HG03469 (cell line): ENCODE measurements around the gene NAGK.
"Not testable (repeated sequence)": the region's sequence is repeated elsewhere in the genome, so short reads cannot be mapped to it uniquely, and the experiment has no call there.

Experiments
- ATAC-seq: cut with Tn5 transposase; IDR thresholded peaks from one replicate; pipeline ENCODE4 v1.9.1; 2021; ENCODE audit warnings: mild to moderate bottlenecking, moderate library complexity, moderate number of reproducible peaks; ENCODE audit not compliant: unreplicated experiment

NAGK gene

GRCh38 chr2:71067567-71068217 lies 756 bp upstream of the NAGK start:
- peak; percentile 0 for ATAC-seq

GRCh38 chr2:71069376-71069775 lies 928 bp downstream of the NAGK start:
- ATAC-seq = no peak

- no peak for ATAC-seq
Observed at GRCh38 chr2:71070294-71071093, 2.0 kb downstream of the NAGK start.

DNA sequence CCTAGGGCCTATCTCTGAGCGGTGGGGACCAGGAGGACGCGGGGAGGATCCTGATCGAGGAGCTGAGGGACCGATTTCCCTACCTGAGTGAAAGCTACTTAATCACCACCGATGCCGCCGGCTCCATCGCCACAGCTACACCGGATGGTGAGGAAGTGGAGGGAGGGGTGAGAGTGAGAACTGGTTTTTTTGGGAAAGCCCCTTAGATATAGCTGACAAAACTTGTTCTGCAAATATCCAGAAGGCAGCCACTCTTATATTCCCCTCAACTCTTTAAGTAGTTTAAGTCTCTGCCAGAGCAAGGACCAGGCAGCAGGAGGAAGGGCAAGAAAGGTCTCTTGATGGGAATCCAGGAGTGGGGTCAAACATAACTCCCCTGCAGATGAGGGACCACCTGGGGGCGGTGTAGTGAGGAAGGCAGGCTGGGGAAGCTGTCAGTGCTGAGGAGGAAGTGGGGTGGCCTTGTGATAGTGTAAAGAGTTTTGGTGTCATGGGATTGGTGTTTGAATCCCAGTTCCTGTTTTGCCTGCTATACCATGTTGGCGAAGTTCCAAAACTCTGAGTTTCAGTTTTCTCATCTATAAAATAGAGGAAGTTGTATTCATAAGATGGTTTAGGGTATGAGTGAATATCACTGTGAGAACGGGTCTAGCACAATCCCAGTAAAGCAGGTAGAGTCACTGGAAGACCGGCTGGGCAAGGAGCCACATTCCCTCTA lies 3.4 kb downstream of the NAGK start:
- peak; percentile 26 for ATAC-seq

DNA sequence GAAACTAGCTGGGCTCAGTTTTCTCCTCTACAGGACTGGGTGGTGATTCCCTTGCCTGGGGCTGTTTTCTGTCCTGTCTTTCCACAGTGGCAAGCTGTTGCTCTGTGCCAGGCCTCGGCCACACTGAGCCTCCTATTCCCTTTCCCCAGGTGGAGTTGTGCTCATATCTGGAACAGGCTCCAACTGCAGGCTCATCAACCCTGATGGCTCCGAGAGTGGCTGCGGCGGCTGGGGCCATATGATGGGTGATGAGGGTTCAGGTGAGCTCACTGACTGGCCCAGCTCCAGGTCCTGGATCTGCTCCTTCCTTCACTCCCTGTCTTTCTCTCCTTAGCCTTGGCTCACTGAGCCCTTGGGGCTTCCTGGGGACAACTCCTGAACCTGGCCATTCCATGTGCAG lies 4.0 kb downstream of the NAGK start:
- no peak for ATAC-seq

GRCh38 chr2:71073475-71073874 lies 5.0 kb downstream of the NAGK start:
- ATAC-seq = no peak

DNA sequence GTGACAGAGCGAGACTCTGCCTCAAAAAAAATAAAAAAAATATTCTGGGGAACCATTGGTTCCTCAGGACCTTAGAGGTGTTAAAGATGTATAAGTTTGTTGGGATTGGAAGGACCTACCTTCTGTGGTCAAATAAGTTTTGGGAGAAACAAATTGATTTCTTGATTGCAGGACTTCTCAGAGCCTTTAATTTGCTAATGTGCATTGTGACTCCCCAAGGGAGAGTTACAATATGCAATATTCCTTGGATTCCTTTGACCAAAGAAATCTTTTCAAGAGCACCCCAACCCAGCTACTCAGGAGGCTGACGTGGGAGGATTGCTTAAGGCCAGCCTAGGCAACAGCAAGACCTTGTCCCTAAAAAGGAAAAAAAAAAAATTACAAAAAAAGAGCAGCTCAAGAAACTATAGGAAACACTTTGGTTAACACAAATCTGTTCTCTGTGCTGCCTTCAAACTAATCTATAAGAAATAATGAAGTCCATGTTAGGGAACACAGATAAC lies 6.5 kb downstream of the NAGK start:
- ATAC-seq = no peak

DNA sequence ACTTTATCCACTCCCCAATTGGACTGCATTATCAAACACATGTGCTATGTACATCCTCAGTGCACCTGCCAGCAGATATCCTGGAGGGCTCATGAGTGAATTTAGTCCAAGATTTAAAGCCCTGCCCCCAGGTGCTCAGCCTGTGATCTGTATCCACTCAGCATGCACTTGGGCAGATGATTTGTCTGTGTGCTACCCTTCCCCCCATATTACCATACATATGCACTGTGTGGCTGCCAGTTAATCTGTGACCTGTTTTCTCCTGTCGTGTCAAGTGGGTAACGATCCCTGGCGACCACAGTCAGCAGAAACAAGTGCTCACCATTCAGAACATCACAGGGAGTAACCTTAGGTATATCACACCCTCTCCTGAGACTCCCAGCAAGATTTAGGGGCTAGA lies 10.2 kb downstream of the NAGK start:
- no peak for ATAC-seq

DNA sequence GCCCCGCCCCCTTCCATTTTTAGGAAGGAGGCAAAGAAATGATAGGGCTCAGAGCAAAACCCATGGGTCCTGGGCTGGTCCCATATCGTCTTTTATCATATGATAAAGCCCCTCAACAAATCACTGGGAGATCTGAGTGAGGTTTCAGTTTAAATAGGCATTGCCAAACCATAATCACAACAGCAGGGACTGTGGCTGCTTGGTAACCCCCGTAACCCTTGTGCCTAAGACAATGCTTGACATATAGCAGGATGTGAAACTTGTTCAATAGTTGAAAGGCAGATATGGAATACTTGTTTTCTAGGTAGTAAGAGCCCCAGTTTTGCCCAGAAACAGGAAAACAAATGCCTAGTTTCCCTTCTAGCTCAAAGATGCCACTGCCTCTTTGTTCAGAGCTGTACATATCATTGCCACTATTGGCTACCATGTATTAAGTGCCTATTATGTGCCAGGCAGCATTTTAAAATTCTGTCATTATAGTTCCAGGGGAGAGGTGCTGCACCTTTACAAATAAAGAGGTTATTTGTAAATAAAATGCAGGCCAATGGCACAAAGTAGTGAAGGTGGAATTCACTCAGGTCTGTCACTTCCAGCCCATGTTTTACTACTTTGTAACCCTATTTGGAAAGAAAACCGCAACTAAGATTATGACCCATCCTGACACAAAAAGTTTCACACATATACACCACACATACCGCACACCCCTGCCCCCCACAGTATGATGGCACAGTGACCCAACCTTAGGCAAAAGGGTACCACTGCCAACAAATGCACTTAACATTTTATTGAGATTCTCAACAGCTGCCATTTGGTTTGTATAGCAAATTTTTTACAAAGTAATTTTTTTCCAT lies 14.2 kb downstream of the NAGK start:
- ATAC-seq = no peak

DNA sequence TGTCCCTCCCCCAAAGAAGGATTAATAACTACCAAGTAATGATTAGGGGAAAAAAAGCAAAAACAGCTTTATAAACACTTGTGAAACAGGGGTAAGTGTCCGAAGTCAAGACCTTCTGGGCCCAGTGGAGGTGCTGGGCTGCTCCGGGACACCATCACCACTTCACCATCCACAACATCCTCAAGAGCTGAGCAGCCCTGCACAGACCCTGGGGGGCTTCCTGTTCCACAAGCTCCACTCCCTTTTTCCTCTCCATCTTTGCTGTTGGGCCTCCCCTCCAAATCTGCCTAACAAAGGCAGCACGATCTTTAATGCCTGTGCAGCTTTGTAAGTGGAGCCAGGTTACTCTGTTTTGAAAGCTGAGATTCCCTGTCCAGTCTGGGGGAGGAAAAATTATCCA lies 14.8 kb downstream of the NAGK start:
- ATAC-seq = not testable (repeated sequence)

DNA sequence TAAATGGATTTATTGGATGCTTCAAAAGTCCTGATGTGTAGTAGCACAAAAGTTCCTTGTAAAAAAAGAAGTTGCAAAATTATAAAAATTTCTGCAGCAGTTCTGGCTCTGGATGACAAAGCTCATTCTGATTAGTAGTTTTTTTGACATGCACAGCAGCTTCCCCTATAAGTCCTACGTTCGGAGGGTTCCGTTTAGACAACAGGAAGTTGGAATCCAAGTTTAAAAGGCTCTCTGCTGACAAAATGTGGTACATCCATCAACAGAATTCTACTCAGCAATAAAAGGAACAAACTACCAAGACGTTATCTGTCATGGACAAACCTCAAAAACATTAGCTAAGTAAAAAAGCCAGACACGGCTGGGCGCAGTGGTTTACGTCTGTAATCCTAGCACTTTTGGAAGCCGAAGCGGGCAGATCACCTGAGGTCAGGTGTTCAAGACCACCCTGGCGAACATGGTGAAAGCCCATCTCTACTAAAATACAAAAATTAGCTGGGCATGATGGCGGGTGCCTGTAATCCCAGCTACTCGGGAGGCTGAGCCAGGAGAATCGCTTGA lies 15.4 kb downstream of the NAGK start:
- not testable (repeated sequence) for ATAC-seq

GRCh38 chr2:71085325-71086003 lies 17.0 kb downstream of the NAGK start:
- ATAC-seq = not testable (repeated sequence)

- ATAC-seq = not testable (repeated sequence)
Observed at GRCh38 chr2:71089475-71089874, 21.0 kb downstream of the NAGK start.

GRCh38 chr2:71091808-71092207 lies 23.4 kb downstream of the NAGK start:
- not testable (repeated sequence) for ATAC-seq

DNA sequence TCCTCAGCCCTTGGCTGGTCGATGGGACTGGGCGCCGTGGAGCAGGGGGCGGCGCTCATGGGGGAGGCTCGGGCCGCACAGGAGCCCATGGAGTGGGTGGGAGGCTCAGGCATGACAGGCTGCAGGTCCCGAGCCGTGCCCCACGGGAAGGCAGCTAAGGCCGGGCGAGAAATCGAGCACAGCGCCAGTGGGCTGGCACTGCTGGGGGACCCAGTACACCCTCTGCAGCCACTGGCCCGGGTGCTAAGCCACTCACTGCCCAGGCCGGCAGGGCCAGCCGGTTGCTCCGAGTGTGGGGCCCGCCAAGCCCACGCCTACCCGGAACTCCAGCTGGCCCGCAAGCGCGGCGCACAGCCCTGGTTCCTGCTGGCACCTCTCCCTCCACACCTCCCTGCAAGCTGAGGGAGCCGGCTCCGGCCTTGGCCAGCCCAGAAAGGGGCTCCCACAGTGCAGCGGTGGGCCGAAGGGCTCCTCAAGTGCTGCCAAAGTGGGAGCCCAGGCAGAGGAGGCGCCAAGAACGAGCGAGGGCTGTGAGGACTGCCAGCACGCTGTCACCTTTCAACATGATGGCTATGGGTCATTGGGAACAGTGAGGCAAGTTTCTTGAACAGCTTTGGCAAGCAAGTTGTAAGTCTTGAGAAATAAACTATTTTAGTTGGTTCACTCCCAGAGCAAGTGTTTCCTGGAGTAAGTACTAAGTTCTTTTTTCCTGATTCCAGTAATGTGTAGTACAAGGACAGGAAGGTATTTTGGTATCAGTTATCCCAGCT lies 24.2 kb downstream of the NAGK start:
- not testable (repeated sequence) for ATAC-seq

DNA sequence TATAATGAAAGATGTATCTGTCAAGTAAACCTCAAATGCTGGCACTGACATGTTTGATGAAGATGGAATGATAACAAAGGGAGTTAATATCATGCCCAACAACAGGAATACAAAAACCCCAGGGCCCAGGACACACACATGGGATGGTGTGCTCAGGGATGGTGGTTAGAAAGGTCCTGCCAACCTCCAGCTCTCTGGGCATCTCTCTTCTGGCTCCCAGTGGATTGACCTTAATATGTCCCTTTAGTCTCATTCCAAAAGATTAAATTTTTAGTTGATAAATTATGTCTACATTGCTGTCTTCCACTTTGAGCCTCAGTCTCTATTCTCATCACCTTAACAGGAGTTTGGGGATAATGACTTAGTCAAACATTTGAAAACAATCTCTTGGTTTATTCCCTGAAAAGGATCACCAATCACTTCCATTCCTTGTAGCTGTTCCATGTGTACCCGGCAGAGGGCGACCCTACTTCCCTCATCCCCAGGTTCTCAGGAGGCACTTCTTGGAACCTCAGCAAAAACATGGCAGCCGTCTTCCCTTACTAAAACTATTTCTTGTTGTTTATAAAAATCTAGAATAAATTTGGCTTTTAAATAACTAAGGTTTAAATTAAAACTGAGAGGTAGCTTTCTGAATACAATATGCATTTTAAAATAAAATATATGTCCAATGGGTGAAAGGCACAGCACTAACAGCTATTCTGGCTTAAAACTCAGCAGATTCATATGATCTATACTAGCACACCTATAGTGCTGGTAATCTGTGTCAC lies 31.9 kb downstream of the NAGK start:
- ATAC-seq = no peak

GRCh38 chr2:71101656-71102055 lies 33.2 kb downstream of the NAGK start:
- no peak for ATAC-seq

DNA sequence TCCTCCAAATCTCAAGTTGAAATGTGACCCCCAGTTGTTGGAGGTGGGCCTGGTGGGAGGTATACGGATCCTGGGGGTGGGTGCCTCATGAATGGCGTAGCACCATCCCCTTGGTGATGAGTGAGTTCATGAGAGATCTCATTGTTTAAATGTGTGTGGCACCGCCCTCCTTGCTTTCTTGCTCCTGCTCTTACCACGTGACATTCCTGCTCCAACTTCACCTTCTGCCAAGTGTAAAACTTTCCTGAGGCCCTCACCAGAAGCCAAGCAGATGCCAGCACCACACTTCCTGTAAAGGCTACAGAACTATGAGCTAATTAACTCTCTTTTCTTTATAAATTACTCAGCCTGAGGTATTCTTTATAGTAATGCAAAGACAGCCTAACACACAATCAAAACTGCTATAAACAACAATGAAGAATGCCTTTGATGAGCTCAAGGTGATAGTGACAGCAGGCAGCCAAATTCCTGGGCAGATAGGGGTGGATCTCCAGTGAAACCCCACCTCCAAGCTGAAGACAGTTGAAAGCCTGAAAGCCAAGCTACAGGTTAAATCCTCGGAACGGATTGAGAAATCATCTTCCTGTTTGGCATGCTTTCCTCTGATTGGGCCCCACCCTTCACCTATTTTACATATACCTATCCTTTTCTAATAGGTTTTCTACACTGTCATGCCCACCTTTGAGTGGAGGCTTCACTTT lies 34.7 kb downstream of the NAGK start:
- ATAC-seq = no peak
